SK-N-SH (cell line): ENCODE data around the gene DNAJB1. TPM values are rescaled to one million over a fixed set of nuclear protein-coding genes. Genes with fewer than 3 reads are reported as not detected.
A peak's percentile ranks its signal among the peaks of the same experiment; 100 is the strongest.

ENCODE experiments used
- CTCF ChIA-PET: fragments of 300-600, 350-600 bp; formaldehyde crosslinking; extraction: SDS; loops from one replicate; lab custom pipeline; 2021; lab: Yijun Ruan, JAX
- POLR2A ChIA-PET: fragments of 350-600 bp; sonication (Branson Sonifier 250); formaldehyde crosslinking; extraction: SDS; loops from one replicate; lab custom pipeline; 2020; ENCODE audit warnings: antibody characterized with exemption, inconsistent platforms; lab: Yijun Ruan, JAX
- DNase-seq: peaks from one replicate; pipeline ENCODE4 v3.0.0; 2012
- H2AFZ ChIP-seq: fragments of 200-600 bp; sonication (generic); 2 replicates; pipeline ENCODE4 v1.8.1; 2016; ENCODE audit warnings: antibody characterized with exemption, mild to moderate bottlenecking, low read depth
- H3F3A ChIP-seq: fragments of 200-600 bp; sonication (generic); replicated peaks from 2 replicates; pipeline ENCODE3; 2016; ENCODE audit warnings: antibody characterized with exemption, mild to moderate bottlenecking; ENCODE audit not compliant: insufficient read depth
- H3K27ac ChIP-seq, 2 experiments: fragments of 200-500 bp in 1 of 2; fragments of 200-600 bp in 1 of 2; sonication (Bioruptor generic) in 1 of 2; sonication (generic), shearing (Covaris generic) in 1 of 2; 2 replicates each; pipeline versions ENCODE4 v1.5.1 to v1.6.1; 2014 to 2016; ENCODE audit warnings: low read depth in 2 of 2, inconsistent platforms in 1 of 2, low read length in 1 of 2, mild to moderate bottlenecking in 1 of 2, mixed read lengths in 1 of 2
- H3K27me3 ChIP-seq: fragments of 200-600 bp; sonication (generic), shearing (Covaris generic); 2 replicates; pipeline ENCODE4 v1.6.1; 2016; ENCODE audit warnings: mixed run types; ENCODE audit not compliant: insufficient read depth
- H3K36me3 ChIP-seq, 2 experiments: fragments of 200-500 bp in 1 of 2; fragments of 200-600 bp in 1 of 2; sonication (Bioruptor generic) in 1 of 2; sonication (generic) in 1 of 2; replicated peaks in 1 of 2; 2 replicates each; pipeline versions ENCODE3 to v1.5.1; 2014 to 2016; ENCODE audit warnings: low read length in 1 of 2, mild to moderate bottlenecking in 1 of 2; ENCODE audit not compliant: insufficient read depth in 2 of 2, control insufficient read depth in 1 of 2
- H3K4me1 ChIP-seq, 2 experiments: fragments of 200-500 bp in 1 of 2; fragments of 200-600 bp in 1 of 2; sonication (Bioruptor generic) in 1 of 2; sonication (generic), shearing (Covaris generic) in 1 of 2; 2 replicates each; pipeline versions ENCODE4 v1.5.1 to v1.6.1; 2014 to 2016; ENCODE audit warnings: low read depth in 1 of 2, low read length in 1 of 2, mixed run types in 1 of 2; ENCODE audit not compliant: insufficient read depth in 2 of 2, control insufficient read depth in 1 of 2
- H3K4me2 ChIP-seq: fragments of 200-600 bp; sonication (generic), shearing (Covaris generic); 2 replicates; pipeline ENCODE4 v1.6.1; 2017; ENCODE audit warnings: mixed run types
- H3K4me3 ChIP-seq, 2 experiments: fragments of 200-500 bp in 1 of 2; fragments of 200-600 bp in 1 of 2; sonication (Bioruptor generic) in 1 of 2; sonication (generic), shearing (Covaris generic) in 1 of 2; 2 replicates each; pipeline versions ENCODE4 v1.5.1 to v1.8.1; 2014 to 2016; ENCODE audit warnings: low read depth in 2 of 2, inconsistent platforms in 1 of 2, low read length in 1 of 2, mild to moderate bottlenecking in 1 of 2, mixed read lengths in 1 of 2, moderate library complexity in 1 of 2
- H3K79me2 ChIP-seq: fragments of 200-600 bp; sonication (generic); 2 replicates; pipeline ENCODE4 v1.8.1; 2017; ENCODE audit warnings: mild to moderate bottlenecking; ENCODE audit not compliant: insufficient read depth
- H3K9ac ChIP-seq: fragments of 200-600 bp; sonication (generic); 2 replicates; pipeline ENCODE4 v1.6.1; 2017; ENCODE audit warnings: mixed run types
- H3K9me2 ChIP-seq: fragments of 200-600 bp; sonication (generic); 2 replicates; pipeline ENCODE4 v1.6.1; 2017; ENCODE audit warnings: mixed run types
- H3K9me3 ChIP-seq: fragments of 200-600 bp; sonication (generic); 2 replicates; pipeline ENCODE4 v1.6.1; 2017; ENCODE audit warnings: mixed run types, mild to moderate bottlenecking, moderate library complexity
- H4K20me1 ChIP-seq: fragments of 200-600 bp; sonication (generic); 2 replicates; pipeline ENCODE4 v1.6.1; 2017; ENCODE audit warnings: mild to moderate bottlenecking, mixed run types; ENCODE audit not compliant: insufficient read depth
- ELF1 ChIP-seq: IDR thresholded peaks from 2 replicates; pipeline ENCODE4 v1.4.0; 2012
- EP300 ChIP-seq, 2 experiments: IDR thresholded peaks; 2 replicates each; pipeline versions ENCODE4 v1.4.0 to v1.6.1; 2012; ENCODE audit warnings: borderline replicate concordance in 1 of 2, low read depth in 1 of 2, low read length in 1 of 2
- EZH2phosphoT487 ChIP-seq: fragments of 200-600 bp; sonication (generic); IDR thresholded peaks from 2 replicates; pipeline ENCODE4 v1.6.1; 2017; ENCODE audit warnings: low read depth, mixed run types, mild to moderate bottlenecking, antibody characterized with exemption, moderate library complexity, borderline replicate concordance
- FOXJ3 ChIP-seq: sonication (generic); formaldehyde crosslinking; IDR thresholded peaks from 2 replicates; pipeline ENCODE4 v1.5.1; 2020; ENCODE audit warnings: mild to moderate bottlenecking, missing genetic modification reagents
- GABPA ChIP-seq: IDR thresholded peaks from 2 replicates; pipeline ENCODE4 v1.4.0; 2012; ENCODE audit warnings: low read depth, mild to moderate bottlenecking
- MEF2A ChIP-seq: IDR thresholded peaks from 2 replicates; pipeline ENCODE4 v1.4.0; 2012; ENCODE audit warnings: low read depth, borderline replicate concordance
- POLR2AphosphoS5 ChIP-seq: IDR thresholded peaks from 2 replicates; pipeline ENCODE4 v1.6.1; 2012; ENCODE audit warnings: low read depth, low read length
- RFX5 ChIP-seq: IDR thresholded peaks from 2 replicates; pipeline ENCODE4 v1.6.1; 2012; ENCODE audit warnings: mild to moderate bottlenecking, improper control_type of control experiment, low read length
- SMC3 ChIP-seq: IDR thresholded peaks from 2 replicates; pipeline ENCODE4 v1.6.1; 2012; ENCODE audit warnings: low read depth, low read length, improper control_type of control experiment
- TAF1 ChIP-seq: IDR thresholded peaks from 2 replicates; pipeline ENCODE4 v1.6.1; 2012; ENCODE audit warnings: low read depth, mild to moderate bottlenecking, low read length, moderate library complexity, borderline replicate concordance
- TCF12 ChIP-seq: IDR thresholded peaks from 2 replicates; pipeline ENCODE4 v1.4.0; 2012
- TEAD4 ChIP-seq: IDR thresholded peaks from 2 replicates; pipeline ENCODE4 v1.4.0; 2012; ENCODE audit warnings: mild to moderate bottlenecking, borderline replicate concordance; ENCODE audit not compliant: insufficient read depth
- WGBS: methylation state at CpG from one replicate; pipeline ENCODE4 v1.1.6; 2017; ENCODE audit warnings: low lambda C conversion rate; 5-methylcytosine and 5-hydroxymethylcytosine counted together
- polyA plus RNA-seq, 3 experiments: library from polyadenylated mRNA; depleted of rRNA; stranded (reverse); fragments of >200 nt; gene quantifications; 2 replicates each; pipeline ENCODE4 v1.2.3, GENCODE V29; 2012
- TF ChIP-seq, protein P1 (sequence below): fragments of 200-600 bp; sonication (generic); IDR thresholded peaks from 2 replicates; pipeline ENCODE4 v1.6.1; 2017; ENCODE audit warnings: antibody characterized with exemption, mild to moderate bottlenecking, moderate library complexity
- TF ChIP-seq, protein P2 (sequence below): IDR thresholded peaks from 2 replicates; pipeline ENCODE4; 2012
- TF ChIP-seq, protein P3 (sequence below): IDR thresholded peaks from 2 replicates; pipeline ENCODE4 v1.4.0; 2012; ENCODE audit warnings: low read depth, borderline replicate concordance

The DNAJB1 gene
- polyA plus RNA-seq, 1 of the 3 experiments (the other 2 are of a cell fraction): 103 TPM

DNA sequence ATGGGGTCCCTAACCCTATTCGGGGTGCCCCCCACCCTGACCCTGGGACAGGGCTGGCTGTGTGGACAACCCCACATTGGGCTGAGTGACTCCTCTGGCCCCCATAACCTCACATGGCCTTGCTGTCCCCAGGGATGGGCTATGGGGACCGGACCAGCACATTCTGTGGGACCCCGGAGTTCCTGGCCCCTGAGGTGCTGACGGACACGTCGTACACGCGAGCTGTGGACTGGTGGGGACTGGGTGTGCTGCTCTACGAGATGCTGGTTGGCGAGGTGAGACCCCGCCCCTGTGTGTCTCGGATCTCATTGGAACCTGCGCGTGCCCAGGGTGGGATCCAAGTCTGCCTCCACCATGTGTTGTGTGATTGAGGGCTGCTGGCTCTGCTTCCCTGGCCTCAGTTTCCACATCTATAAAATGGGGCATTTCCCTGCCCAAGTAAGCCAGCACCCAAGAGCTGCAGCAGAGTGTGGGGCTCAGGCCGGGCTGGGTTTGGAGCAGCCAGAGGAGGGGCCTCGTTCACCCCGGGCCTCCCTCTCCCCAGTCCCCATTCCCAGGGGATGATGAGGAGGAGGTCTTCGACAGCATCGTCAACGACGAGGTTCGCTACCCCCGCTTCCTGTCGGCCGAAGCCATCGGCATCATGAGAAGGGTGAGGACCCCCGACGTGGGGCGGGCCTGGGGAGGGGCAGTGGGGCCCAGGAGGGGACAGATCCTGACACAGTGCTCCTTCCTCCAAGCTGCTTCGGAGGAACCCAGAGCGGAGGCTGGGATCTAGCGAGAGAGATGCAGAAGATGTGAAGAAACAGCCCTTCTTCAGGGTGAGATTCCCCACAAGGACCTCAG is 47.9 kb downstream of the DNAJB1 start:
- POLR2A ChIA-PET: no interaction called here

DNA sequence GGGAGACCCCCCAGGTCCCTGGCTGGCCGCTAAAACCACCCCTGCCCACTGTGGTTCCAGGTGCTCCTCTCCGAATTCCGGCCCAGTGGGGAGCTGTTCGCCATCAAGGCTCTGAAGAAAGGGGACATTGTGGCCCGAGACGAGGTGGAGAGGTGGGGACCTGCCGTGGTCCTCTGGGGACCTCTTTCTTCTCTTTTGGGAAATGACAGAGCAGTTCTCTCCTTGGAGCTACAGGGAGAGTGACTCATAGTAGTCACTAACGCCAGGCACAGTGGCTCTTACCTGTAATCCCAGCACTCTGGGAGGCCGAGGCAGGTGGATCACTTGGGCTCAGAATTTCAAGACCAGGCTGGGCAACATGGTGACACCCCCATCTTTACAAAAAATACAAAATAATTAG is 50.4 kb downstream of the DNAJB1 start:
- Histone ChIP-seq H3F3A (peaks cover 14% of the 10 kb centered on the region), H2AFZ (no peak overlapping the region), H3K27ac (no peak overlapping the region), H3K27me3 (no peaks in the 10 kb centered on the region), H3K9me2 (no peaks in the 10 kb centered on the region), H3K4me3 (no peak overlapping the region), H3K79me2 (no peaks in the 10 kb centered on the region), H4K20me1 (no peaks in the 10 kb centered on the region), H3K4me1 (peaks cover 0 to 7% of the 10 kb centered on the region in 2 experiments; a peak in 1 of 4 replicates), H3K9ac (no peak overlapping the region), H3K9me3 (no peaks in the 10 kb centered on the region), H3K4me2 (no peak overlapping the region), H3K36me3 (peaks cover 10 to 28% of the 10 kb centered on the region in 2 experiments)
- TF ChIP-seq, protein P1, sequence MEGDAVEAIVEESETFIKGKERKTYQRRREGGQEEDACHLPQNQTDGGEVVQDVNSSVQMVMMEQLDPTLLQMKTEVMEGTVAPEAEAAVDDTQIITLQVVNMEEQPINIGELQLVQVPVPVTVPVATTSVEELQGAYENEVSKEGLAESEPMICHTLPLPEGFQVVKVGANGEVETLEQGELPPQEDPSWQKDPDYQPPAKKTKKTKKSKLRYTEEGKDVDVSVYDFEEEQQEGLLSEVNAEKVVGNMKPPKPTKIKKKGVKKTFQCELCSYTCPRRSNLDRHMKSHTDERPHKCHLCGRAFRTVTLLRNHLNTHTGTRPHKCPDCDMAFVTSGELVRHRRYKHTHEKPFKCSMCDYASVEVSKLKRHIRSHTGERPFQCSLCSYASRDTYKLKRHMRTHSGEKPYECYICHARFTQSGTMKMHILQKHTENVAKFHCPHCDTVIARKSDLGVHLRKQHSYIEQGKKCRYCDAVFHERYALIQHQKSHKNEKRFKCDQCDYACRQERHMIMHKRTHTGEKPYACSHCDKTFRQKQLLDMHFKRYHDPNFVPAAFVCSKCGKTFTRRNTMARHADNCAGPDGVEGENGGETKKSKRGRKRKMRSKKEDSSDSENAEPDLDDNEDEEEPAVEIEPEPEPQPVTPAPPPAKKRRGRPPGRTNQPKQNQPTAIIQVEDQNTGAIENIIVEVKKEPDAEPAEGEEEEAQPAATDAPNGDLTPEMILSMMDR: peak; percentile 18
- TF ChIP-seq POLR2AphosphoS5: no peak
- WGBS: 100% methylated on average over 1 of the region's 9 CpGs
- DNase-seq: no peak
- ChIA-PET CTCF (interaction anchor here (1.1 to 3.5 kb wide), 4 partner anchors 12 to 331 kb away, joined by 3 to 31 read pairs (median 5); partner anchors contain the start of gene ASF1B), POLR2A (no interaction called here)

More for the DNA sequence above, 47.9 kb downstream of the DNAJB1 start:
- no peak for TF ChIP-seq ELF1
- no peak for TF ChIP-seq EZH2phosphoT487
- Histone ChIP-seq H3K9ac (no peak overlapping the region), H3K4me1 (peaks cover 8 to 14% of the 10 kb centered on the region in 2 experiments; a peak in 3 of 4 replicates), H3K36me3 (peaks cover 10 to 20% of the 10 kb centered on the region in 2 experiments), H3F3A (peaks cover 18% of the 10 kb centered on the region), H3K79me2 (no peaks in the 10 kb centered on the region), H3K9me2 (no peaks in the 10 kb centered on the region), H3K4me3 (no peak overlapping the region), H4K20me1 (no peaks in the 10 kb centered on the region), H3K27me3 (no peaks in the 10 kb centered on the region), H3K4me2 (no peak overlapping the region), H2AFZ (no peak overlapping the region), H3K9me3 (no peaks in the 10 kb centered on the region), H3K27ac (no peak overlapping the region)
- CTCF ChIA-PET: no interaction called here
- WGBS: 96% methylated on average over 20 of the region's 32 CpGs
- DNase-seq: peak; percentile 28

DNA sequence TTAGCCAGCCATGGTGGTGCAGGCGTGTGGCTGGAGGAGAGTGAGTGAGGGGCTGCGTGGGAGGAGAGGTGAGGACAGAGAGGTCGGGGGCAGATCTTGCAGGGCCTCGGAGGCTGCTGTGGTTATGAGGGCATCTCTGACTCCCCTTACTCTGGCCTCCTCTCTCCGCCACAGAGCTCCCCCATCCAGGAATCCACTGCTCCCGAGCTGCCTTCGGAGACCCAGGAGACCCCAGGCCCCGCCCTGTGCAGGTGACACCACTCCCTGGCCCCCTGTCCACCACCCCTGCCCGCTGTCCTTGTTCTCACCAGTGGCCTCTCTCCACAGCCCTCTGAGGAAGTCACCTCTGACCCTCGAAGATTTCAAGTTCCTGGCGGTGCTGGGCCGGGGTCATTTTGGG is 50.8 kb downstream of the DNAJB1 start:
- Histone ChIP-seq H4K20me1 (no peaks in the 10 kb centered on the region), H3K36me3 (peaks cover 10 to 28% of the 10 kb centered on the region in 2 experiments), H3K27me3 (no peaks in the 10 kb centered on the region), H3F3A (peaks cover 14% of the 10 kb centered on the region), H3K9me2 (no peaks in the 10 kb centered on the region), H3K79me2 (no peaks in the 10 kb centered on the region), H3K9ac (no peak overlapping the region), H2AFZ (no peak overlapping the region), H3K27ac (no peak overlapping the region), H3K4me3 (no peak overlapping the region), H3K4me1 (peaks cover 0 to 6% of the 10 kb centered on the region in 2 experiments; a peak in 1 of 4 replicates), H3K4me2 (no peak overlapping the region), H3K9me3 (no peaks in the 10 kb centered on the region)
- 89% methylated on average over 10 of the region's 12 CpGs for WGBS
- CTCF ChIA-PET: interaction anchor here (1.4 to 3.5 kb wide), 2 partner anchors 13 to 60 kb away, joined by 6 to 31 read pairs; no protein-coding TSS in a partner anchor
- no peak for DNase-seq
- POLR2A ChIA-PET: no interaction called here
- TF ChIP-seq EP300 (IDR thresholded peaks at IDR 0.05; ENCODE audit: borderline replicate concordance in 1 of 2, low read depth in 1 of 2, low read length in 1 of 2) (no peak), SMC3 (no peak), GABPA (no peak), RFX5 (no peak), TEAD4 (no peak), TAF1 (no peak), EZH2phosphoT487 (no peak), MEF2A (no peak), TCF12 (no peak), FOXJ3 (CRISPR knock-in tag) (no peak)
- TF ChIP-seq, protein P2, sequence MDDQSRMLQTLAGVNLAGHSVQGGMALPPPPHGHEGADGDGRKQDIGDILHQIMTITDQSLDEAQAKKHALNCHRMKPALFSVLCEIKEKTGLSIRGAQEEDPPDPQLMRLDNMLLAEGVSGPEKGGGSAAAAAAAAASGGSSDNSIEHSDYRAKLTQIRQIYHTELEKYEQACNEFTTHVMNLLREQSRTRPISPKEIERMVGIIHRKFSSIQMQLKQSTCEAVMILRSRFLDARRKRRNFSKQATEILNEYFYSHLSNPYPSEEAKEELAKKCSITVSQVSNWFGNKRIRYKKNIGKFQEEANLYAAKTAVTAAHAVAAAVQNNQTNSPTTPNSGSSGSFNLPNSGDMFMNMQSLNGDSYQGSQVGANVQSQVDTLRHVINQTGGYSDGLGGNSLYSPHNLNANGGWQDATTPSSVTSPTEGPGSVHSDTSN: no peak
- TF ChIP-seq, protein P3, sequence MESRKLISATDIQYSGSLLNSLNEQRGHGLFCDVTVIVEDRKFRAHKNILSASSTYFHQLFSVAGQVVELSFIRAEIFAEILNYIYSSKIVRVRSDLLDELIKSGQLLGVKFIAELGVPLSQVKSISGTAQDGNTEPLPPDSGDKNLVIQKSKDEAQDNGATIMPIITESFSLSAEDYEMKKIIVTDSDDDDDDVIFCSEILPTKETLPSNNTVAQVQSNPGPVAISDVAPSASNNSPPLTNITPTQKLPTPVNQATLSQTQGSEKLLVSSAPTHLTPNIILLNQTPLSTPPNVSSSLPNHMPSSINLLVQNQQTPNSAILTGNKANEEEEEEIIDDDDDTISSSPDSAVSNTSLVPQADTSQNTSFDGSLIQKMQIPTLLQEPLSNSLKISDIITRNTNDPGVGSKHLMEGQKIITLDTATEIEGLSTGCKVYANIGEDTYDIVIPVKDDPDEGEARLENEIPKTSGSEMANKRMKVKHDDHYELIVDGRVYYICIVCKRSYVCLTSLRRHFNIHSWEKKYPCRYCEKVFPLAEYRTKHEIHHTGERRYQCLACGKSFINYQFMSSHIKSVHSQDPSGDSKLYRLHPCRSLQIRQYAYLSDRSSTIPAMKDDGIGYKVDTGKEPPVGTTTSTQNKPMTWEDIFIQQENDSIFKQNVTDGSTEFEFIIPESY: no peak
